SW480 (cell line): Measurements from ENCODE around the gene MAB21L2.

Experiments used
- DNase-seq: peaks from one replicate; pipeline ENCODE4 v3.0.0-alpha.2; 2016; ENCODE audit warnings: low spot score

MAB21L2 gene

DNA sequence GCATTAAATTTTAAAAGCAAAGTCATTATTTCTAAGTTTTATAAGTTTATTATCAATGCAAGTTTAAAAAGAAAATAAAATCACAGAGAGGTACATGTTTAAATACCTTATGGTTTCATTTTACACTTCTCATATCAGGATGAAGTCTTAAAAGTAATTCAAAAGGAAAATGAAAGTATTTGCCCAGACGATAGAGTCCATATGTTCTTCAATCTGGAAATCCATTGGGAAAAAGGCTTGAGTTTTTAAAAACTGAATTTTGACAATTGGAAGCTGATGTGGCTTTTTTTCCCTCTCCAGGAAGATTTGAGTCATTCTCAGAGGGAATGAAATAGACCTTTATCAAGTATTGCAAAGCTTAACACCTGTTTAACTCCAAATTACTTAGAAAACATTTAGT lies 37.1 kb downstream of the MAB21L2 start:
- DNase-seq, result no peak

DNA sequence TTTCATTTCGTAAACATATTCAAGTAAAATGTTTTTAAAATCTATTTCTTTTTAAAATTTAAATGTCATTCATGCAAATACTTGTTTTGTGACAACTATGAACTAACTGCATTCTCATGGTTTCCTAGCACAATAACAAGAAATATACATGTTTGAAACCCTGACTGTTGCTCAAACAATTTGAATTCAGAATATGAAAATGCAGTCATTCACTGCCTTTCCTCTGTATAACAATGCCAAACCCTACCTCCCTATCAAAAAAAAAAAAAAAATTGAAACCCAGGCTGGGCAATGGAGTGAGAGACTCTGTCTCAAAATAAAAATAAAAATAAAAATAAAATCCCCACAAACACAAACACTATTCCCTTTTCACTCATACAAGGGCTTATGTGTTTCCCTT lies 42.1 kb downstream of the MAB21L2 start:
- DNase-seq, result no peak

DNA sequence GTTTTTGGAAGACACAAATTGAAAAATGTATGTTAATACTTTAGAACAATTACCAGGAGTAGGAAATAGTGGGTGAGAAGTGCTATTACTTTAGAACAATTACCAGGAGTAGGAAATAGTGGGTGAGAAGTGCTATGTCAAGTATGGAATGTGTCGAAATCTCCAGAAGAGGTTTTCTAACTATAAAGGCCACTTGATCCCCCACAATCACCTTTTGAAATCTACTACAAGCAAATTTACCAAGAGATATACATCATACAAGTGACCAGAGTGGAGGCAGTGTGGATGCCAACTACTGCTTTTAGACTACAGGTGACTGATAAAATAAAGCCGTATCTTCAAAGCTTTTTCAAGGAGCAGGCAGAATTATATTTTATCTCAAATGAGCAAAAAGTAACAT lies 43.1 kb downstream of the MAB21L2 start:
- no peak for DNase-seq

DNA sequence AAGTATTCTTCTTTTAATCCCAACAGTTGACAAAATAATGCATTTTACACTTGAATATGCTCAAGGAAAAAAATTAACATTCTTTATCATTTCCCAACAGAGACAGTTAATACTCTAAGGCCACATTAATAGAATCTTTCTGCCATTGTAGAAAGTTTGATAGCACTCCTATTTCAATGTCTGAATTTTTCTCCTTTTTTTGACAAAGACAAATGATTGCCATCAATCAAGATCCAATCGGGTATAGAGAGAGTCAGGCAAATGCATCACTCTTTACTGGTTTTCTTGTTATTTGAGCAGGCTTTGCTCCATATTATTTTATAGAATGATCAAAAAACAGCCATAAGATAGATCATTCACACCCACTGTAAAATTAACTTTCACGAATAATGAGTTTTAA lies 46.1 kb downstream of the MAB21L2 start:
- no peak for DNase-seq

DNA sequence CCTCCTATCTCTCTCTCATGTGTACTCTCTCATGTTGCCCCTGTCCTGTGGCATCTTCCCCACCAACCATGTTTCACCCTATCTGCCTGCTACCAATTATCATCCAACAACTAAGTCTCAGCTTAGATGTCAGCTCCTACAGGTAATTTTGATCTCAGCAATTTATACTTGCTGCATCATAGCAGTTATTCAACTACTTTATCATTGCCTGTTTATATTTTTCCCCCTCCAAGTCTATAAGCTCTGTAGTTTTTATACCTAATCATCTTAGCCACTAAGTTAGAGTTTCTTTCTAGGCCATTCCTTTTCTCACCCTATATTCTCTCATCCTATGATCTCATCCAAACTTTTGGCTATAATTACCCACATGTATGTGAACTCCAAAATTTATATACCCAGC lies 50.7 kb downstream of the MAB21L2 start:
- DNase-seq, result no peak
